GM19035 (cell line): ENCODE measurements around the gene RFK.
A peak's percentile ranks its signal among the peaks of the same experiment; 100 is the strongest.
"Not testable (repeated sequence)": the region's sequence is repeated elsewhere in the genome, so short reads cannot be mapped to it uniquely, and the experiment has no call there.

ENCODE experiments used
- ATAC-seq: cut with Tn5 transposase; IDR thresholded peaks from one replicate; pipeline ENCODE4 v1.9.1; 2021; ENCODE audit not compliant: unreplicated experiment

The RFK gene

GRCh38 chr9:76394195-76394959 is at the start of gene RFK:
RFK (minus strand) TSS chr9:76394426; CDS start chr9:76394171, 255 bp downstream.
- ATAC-seq: peak; percentile 70

- ATAC-seq: no peak
Observed at GRCh38 chr9:76443887-76444286, 49.7 kb upstream of the RFK start.

- ATAC-seq: peak; percentile 50
Observed at GRCh38 chr9:76441551-76442322, 47.5 kb upstream of the RFK start.

- peak; percentile 74 for ATAC-seq
Observed at GRCh38 chr9:76438841-76439588, 44.8 kb upstream of the RFK start.

- ATAC-seq: not testable (repeated sequence)
Observed at GRCh38 chr9:76437017-76437699, 42.9 kb upstream of the RFK start.

GRCh38 chr9:76434897-76435296 is 40.7 kb upstream of the RFK start:
- ATAC-seq: not testable (repeated sequence)

GRCh38 chr9:76433836-76434235 is 39.6 kb upstream of the RFK start:
- no peak for ATAC-seq

- no peak for ATAC-seq
Observed at GRCh38 chr9:76433406-76433805, 39.2 kb upstream of the RFK start.

GRCh38 chr9:76431601-76432000 is 37.4 kb upstream of the RFK start:
- no peak for ATAC-seq

- no peak for ATAC-seq
Observed at GRCh38 chr9:76426807-76427419, 32.7 kb upstream of the RFK start.

- ATAC-seq: no peak
Observed at GRCh38 chr9:76425677-76426453, 31.6 kb upstream of the RFK start.

- no peak for ATAC-seq
Observed at GRCh38 chr9:76424491-76424890, 30.3 kb upstream of the RFK start.

GRCh38 chr9:76423216-76424177 is 29.3 kb upstream of the RFK start:
- no peak for ATAC-seq

GRCh38 chr9:76419782-76420380 is 25.7 kb upstream of the RFK start:
- no peak for ATAC-seq

- no peak for ATAC-seq
Observed at GRCh38 chr9:76417394-76417793, 23.2 kb upstream of the RFK start.

GRCh38 chr9:76415731-76416130 is 21.5 kb upstream of the RFK start:
- no peak for ATAC-seq

GRCh38 chr9:76415154-76415553 is 20.9 kb upstream of the RFK start:
- no peak for ATAC-seq

- peak; percentile 76 for ATAC-seq
Observed at GRCh38 chr9:76414661-76415060, 20.4 kb upstream of the RFK start.
